Stimulated activated CD4-positive, alpha-beta T cell treated with anti-CD3 and anti-CD28 coated beads, TNF-alpha, amount 100 ng/mL, for 24 hours (primary cell): Measurements from ENCODE around the gene ZNF521.

ENCODE experiments used
- DNase-seq, 3 experiments: peaks; one replicate each; pipeline ENCODE4 v3.0.0-alpha.2; 2020; ENCODE audit warnings: low read depth in 3 of 3

The ZNF521 gene

DNA sequence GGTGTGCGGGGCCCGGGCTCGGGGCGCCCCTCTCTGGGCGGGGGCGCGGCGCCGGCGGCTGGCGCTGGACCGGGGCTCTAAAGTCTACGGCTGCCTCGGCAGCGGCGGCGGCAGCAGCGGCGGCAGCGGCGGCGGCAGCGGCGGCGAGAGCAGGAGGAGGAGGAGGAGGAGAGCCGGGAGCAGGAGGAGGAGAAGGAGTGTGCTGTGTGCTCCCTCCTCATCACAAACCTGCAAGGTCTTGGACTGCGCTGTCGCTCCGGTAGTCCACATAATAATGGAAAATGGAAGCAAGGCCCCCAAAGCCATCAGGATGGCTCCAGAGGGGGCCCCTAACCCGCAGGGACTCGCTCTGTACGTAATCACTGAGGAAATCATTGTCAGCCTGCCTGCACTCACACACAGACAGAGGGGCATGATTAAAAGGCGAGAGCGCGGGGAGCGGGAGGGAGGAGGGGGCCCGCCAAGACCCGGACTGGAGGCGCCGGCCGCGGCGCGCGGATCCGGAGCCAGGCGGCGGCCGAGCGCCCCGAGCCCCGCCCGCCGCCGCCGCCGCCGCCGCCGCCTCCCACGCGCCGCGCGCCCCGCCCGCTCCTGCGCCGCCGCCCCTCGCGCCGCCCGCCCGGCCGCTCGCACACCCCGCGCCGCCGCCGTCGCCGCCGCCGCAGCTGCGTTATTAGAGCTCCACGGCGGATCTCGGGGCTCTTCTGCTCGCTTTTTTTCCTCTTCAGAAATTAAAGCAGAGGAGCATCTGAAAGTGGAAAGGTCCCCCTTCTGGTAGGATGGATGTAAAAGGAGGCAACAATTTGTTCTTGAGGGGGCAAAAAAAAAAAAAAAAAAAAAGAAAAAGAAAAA is at the start of gene ZNF521:
Gene ZNF521, minus strand, starts transcription at position 390 of the 852 bp plus-strand sequence. CDS start 1,220 bp downstream, outside the sequence.
- peak in 1 of 3 experiments; percentile 34 for DNase-seq

DNA sequence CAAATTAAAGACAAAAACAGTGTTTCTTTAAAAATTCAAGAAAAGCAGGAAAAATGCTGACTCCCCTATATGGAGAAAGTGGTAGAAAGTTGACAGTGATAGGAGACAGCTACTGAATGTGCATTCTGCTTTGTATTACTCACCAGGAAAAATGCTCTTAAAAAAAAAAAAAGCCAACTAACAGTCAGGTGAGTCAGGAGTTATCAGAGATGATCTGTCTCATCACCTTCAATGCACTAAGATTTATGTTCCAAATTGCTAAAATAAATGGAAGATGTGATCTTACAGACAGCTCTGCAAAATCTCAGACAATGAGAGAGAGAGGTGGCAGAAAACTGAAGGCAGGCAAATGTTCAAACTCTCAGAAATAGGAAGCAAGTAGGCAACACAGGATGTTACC is 47.6 kb upstream of the ZNF521 start:
- DNase-seq: no peak

DNA sequence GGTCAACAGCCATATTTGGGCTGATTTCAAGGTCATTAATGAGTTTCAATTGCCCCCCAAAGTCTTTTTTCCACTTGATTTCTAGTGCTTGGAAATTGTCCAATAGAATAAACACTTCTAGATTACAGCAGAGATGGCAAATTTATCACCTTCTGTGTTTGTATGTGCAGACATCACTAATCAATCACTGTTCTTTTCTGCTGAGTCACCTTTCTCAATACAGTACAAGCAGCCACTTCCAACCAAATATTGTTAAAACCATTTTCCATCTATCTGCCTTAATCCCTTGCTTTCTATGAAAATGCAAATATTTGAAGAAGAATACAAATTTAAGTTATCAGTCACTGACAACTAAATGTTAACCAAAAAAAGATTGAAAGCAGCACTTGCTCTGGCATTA is 40.2 kb upstream of the ZNF521 start:
- no peak for DNase-seq

DNA sequence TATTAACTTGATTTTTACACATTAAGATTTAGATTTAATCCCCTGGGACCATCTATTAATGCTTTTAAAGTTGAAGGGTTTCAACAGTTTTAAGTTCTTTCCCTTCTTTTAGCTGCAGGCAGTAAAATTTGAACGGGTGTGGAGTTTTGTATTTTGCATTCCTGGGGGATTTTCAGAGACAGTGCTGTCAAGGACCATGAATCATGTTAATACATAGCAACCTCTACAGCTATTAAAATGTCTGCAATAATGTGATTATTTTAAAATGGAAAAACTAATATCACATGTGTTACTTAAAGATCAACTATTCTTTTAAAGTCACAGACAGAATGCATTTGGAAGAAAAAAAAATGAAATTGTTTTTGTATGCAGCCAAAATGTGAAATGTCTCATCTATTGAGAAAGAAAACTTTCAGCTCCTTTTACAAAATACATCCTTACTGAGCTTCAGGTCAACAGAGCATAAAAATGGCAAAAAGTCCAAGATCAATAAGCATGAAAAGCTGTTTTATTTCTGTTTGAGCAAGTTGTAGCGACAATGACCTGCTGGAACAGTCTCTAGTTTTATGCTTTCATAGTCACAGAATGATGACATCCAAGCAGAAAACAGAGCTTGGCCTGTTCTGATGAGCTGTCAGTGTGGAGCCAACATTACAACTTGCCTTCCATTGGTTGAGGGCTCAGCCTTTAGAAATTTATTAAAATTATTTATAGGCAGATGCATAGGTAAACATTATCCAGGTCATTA is 21.6 kb upstream of the ZNF521 start:
- DNase-seq: no peak

DNA sequence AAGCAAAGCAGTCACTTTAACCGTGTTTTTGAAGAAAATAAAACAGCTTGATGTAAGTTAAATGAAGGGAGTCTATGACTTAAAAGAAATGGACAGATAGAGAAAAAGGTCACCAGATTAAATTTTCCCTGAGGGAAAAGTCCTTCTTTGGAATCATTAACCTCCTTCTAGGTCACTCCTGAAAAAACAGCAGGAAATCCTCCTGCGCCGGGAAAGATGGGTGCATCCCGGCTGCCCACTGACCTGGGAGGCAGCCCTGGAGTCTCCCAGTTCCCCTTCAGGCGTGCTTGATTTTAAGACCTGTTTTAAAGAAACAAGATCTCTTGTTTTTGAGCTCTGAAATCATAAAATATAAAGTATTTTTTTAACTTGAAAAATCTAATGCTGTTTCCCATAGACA is 18.4 kb upstream of the ZNF521 start:
- no peak for DNase-seq

DNA sequence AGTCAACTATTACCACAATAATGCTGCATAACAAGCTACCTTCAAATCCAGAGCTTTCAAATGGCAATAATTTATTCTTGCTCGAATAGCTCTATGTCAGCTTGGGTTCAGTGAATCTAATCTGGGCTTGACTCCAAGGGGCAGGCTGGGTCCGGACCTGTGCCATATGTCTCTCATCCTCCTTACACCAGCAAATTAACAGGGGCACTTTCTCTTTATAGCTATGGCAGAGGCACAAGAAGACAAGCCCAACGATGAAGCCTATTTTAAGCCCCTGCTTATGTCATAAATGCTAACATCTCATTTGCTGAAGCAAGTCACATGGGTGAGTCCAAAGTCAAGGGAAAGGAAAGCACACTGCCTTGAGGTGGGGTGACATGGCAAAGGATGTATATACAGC is 13.3 kb upstream of the ZNF521 start:
- no peak for DNase-seq

DNA sequence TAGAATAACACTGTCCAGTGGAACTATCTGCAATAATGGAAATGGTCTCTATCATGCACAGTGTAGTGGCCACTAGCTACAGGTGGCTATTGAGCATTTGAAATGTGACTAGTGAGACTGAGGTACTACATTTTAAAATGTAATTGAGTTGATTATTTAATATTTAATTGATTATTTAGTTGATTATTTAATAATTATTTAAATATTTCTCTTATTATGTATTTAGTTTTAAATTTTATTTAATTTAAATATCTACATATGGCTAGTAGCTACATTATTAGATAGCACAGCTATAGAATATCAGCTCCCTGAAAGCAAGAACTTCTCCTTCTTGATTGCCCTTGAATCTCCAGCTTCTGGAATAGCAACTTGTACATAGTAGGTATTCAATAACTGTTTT is 12.8 kb upstream of the ZNF521 start:
- no peak for DNase-seq

DNA sequence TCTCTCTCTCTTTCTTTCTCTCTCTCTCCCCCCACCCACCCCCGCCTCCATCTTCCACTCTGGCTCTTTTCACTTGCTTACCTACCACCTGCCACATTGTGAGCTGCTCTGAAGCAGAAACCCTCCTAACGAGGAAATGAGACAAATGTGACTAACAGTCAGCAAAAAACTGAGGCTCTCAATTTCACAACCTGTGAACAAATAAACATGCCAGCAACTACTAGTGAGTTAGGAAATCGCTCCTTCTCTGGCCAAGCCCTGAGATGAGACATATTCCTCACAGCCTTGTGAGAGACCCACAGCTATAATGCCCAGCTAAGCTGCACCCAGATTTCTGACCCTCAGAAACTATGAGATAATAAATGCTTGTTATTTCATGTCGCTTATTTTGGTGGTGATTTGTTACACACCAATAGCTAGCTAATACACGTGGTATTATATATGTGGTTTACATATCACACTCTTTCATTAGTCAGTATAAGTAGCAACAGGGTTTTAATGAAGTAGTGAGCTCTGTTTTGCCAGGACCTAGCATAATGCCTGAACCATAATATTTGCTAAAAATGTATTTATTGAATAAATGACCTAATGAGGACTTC is 8.4 kb upstream of the ZNF521 start:
- no peak for DNase-seq

DNA sequence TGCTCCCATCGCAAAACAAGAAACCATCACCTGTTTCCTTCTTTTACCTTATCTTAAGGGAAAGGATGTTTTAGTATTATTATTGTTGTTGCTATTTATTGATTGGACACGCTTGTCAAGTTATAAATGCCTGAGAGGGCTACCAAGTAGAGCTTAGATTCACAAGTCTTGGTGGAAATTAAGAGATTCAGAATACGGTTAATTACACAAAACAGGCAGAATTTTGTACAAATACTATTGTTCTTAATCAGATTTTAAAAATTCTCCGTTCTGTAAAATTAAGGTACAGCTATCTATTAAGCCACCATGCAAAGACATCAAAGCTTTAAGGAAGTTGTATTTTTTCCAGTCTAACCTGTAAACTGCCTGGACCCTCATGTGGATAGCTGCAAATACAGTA is 1.1 kb upstream of the ZNF521 start:
- DNase-seq: no peak

DNA sequence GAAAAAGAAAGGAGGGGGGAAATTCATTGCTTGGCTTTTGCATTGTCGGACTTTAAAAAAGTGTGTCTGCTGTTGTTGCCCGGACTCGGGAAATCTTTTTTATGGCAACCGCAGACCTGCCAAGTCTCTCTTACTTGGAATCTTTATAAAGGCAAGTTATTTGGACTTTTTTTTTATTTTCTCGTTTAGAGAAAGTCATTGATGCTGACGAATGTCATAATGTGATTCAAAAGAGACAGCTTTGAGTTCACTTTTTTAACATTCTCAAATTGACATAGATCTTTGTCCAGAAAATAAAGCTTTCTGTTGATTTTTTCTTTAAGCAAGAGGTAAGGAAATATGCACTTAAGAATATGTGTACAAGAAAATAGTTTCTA is 651 bp upstream of the ZNF521 start:
- no peak for DNase-seq

DNA sequence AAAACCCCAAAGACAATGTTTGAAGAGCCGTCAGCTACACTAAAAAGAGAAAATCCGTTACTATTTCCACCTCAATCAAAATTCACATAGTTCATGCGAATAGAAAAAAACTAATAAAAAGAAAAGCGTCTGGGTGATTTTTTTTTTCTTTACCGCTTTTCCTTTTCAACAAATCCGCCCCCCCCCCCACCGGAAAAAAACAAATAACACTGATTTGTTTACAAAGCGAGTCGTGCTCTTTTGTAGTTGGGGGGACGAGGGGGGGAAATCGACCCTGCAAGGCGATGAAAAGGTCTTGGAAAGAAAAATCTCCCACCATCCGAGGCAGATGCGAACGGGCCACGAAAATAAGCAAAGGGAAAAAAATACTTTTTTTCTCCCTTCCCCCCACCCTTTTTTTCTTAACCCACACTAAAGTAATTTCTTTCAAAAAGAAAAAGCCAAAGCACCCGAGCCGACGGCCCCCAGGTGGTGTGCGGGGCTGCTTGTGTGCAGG is 638 bp downstream of the ZNF521 start:
- no peak for DNase-seq

DNA sequence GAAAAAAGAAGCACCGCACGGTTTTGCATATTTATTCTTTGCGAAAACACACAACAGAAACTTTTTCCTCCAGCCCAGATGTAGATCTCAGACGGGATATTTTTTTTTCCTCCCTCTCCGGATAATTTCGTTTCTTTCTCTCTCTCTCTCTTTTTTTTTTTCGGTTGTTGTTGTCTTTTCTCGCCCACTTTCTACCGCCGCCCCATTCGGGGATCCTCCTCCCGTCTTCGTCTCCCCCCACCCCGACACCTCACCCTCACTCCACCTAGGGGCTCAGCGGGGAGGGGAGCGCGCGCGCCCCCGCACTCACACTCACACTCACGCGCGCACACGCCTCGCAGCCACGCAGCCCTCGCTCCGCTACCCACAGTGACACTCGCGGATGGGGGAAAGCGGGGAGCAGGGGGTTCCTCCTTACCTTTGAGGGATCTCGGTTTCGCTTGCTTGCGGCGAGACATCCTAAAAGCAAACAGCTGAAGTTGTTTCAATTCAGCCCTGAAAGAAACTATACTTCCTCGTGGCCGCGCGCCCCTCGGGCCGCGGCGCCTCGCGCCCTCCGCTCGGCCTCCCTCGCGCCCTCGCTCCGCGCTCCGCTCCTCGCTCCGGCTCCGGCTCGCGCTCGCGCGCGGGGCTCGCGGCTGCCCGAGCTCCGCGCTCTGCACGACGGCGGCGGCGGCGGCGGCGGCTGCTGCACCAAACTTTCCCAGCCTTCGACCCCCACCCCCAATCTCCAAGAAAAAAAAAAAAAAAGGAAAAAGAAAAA is 1.3 kb downstream of the ZNF521 start:
- DNase-seq: no peak

DNA sequence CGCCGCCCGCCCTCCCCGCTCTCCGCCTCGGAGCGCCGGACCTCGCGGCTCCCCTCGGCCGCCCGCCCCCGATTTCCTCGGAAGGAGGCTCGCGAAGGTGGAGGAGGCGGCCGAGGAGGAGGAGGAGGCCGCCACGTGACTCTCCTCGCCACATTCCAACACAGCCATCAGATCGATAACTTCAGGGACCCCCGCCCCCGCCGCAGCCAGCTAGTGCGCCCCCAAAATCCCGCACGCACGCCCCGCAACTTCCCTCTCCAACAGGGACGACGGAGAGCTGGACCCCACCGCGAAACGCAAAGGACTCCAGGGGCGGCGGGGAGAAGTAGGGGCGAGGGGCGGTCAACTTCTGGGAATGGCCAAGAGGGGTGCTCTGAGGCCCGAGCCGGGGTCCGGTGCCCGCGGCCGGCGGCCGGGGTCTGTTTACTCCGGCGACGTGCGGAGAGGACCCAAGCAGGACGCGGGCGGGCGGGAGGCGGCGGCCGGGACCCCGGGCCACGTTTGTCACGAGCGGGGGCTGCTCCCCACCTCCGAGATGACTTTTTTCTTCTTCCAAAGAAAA is 2.0 kb downstream of the ZNF521 start:
- no peak for DNase-seq

DNA sequence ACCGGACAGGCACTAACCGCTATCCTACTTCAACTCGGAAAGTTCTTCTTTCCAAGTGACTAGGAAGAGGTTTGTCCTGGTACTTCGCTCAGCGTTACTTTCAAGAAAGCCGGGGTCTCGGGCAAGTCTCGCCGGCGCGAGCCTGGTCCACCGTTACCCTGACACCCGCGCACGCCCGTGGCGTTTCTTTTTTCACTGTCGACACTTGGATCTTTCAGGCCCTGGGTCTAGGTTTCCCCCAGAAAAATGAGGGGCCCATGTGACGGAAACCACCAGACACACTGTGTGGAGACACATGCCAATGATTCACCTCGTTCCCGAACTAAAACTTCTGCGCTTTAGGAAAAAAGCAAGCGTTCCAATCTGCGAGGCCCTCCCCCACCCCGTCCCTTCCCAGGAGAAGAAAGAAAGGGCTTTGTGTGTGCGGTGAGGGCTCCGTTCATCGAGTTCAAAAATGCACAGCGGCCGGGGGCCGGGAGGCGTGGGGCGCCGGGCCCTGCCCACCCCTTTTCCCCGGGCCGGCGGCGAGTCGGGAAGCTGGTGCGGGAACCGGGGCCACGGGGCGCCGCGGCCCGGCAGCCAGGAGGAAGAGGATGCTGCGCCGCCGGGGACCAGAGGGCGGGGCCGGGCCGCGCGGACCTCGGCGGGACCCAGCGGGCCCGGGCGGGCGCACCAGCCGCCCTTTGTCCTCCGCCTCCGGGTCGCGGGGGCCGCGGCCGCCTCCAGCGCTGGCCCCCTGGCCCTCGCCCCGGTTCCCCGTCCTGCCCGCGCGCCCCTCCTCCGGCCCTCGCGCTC is 2.6 kb downstream of the ZNF521 start:
- DNase-seq: no peak

DNA sequence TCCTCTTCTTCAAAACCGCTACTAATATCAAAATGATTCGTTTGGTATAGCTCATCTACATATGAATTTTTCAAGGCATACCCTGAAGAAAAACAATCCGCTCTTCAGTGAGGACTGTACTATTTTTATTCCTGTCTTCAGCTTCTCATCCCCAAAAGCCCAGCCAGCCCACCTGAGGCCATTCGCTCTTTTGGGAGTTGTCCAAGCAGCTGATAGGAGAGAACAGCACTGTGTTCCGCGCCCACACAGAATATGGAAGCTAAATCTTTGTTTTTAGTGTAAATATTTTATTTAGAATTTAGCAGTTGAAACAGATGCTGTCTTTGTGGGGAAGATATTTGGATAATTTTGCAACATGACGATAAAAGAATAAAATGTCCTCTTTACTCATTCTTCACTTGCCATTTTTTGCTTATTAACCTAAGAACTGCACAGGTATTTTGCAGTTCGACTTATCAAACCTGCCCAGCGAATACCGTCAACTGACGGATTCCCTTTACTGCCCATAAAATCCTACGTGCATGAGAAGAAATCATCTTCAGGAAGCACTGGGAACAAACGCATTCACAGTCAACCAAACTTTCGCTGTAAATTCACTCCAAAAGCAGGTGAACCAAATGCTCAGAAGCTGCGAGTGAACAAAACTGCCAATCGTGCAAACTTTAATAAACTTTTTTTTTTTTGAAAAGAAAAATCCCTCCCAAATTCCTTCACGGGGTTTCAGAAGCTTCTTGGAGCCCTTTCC is 3.4 kb downstream of the ZNF521 start:
- DNase-seq: no peak

DNA sequence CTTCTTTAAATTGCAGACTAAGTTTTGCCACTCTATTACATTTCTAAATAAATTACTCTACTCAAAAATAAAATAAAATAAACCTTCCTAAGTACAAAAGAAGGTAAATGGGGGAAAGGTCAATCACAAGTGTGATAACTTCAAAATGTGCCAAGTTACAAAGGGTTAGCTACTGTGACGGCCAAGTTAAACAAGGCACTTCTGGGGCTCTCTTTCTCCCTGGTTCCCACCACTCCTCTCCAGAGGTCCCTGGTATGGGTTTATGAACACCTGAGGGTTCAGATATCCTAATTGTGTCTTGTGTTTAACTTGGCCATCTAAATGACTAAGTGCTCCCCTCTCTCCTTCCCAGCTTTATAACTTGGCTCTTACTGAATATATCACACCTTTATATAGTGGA is 5.4 kb downstream of the ZNF521 start:
- DNase-seq: no peak

DNA sequence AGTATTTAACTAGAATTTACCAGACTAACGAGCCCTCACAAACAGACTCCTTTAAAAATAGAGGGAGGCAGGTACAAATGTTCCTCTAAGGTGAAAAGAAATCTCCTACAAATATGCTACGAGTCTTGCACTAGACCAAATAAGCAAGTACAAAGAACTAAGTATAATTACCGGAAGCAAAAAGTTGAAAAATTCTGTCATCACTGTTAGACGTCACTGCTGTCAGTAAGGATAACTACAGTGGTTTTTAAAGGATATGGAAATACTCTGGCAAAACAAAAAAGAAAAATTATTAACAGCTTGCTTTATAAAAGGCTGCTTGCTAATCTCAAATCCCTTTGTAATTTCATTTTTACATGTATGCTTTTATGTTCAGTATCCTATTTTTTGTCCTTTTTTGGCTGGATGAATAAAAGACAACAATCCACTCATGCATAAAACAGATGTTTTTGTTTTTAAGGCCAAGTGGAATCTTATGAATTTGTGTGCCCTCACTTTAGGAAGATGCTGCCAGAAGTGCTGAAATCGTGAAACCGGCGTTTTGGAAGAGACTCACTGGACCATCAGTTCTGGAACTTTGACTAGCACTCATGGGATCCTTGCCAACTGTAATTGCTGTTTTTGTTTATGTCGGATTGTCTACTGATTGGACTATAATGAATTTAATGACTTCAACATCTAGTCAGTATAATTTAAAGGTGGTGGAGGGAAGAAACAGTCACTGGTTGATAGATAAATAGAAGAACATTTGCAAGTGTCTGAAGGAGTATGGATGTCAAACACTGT is 6.7 kb downstream of the ZNF521 start:
- DNase-seq: no peak

DNA sequence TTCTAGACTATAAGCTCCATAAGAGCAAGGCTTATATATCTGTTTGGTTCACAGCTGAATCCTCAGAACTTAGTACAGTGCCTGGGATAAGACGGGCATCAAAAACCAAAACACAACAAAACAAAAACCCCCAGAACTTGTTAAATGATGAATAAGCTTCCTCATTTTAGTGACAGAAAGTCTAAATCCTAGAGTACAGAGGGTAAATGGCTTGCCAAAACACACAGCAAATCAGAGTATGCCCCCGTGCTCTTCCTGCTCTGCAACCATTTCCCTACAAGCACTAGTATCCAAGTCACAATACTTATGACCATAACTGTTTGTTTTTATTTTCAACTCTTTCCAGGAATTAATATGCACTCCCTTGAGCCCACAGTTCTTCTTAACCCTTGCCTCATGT is 10.1 kb downstream of the ZNF521 start:
- no peak for DNase-seq

DNA sequence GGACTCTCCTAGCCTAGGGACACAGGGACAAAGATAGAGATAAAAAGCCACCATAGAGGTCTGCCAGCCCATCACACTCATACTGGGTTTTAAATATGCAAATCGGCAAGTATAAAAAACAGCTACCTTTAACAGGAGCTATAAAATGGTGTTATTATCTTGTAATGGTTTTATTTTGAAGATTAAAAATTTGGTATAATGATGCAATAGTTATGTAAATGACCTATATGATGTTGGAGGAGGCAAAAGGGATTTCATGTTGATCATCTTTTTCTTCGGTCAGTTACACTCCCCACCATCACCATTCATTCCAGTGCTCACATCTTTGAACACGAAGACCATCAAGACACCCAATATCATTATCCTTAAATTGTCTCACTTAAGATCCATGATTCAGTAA is 11.2 kb downstream of the ZNF521 start:
- no peak for DNase-seq
